DOHH2 (cell line): ENCODE measurements around the gene MRAP2.

Experiments
- H3F3A ChIP-seq: fragments of 200-600 bp; sonication (generic), shearing (Covaris generic); 2 replicates; pipeline ENCODE4 v1.6.0; 2016; ENCODE audit warnings: antibody characterized with exemption, mild to moderate bottlenecking; ENCODE audit not compliant: control insufficient read depth, insufficient read depth
- H3K27ac ChIP-seq: fragments of 200-600 bp; sonication (generic); 2 replicates; pipeline ENCODE4 v1.5.1; 2014; ENCODE audit warnings: low read depth, mild to moderate bottlenecking, low read length, moderate library complexity
- H3K27me3 ChIP-seq: fragments of 200-600 bp; sonication (generic); 2 replicates; pipeline ENCODE4 v1.6.1; 2014; ENCODE audit warnings: mild to moderate bottlenecking, low read length, mixed read lengths; ENCODE audit not compliant: control insufficient read depth
- H3K36me3 ChIP-seq: fragments of 200-600 bp; sonication (generic); 2 replicates; pipeline ENCODE4 v1.6.1; 2014; ENCODE audit warnings: mild to moderate bottlenecking, low read length, moderate library complexity, mixed read lengths; ENCODE audit not compliant: control insufficient read depth
- H3K4me1 ChIP-seq: fragments of 200-600 bp; sonication (generic); 2 replicates; pipeline ENCODE4 v1.6.1; 2014; ENCODE audit warnings: mild to moderate bottlenecking, low read length, mixed read lengths; ENCODE audit not compliant: control insufficient read depth
- H3K4me2 ChIP-seq: fragments of 200-600 bp; sonication (generic); 2 replicates; pipeline ENCODE4 v1.6.0; 2014; ENCODE audit warnings: mild to moderate bottlenecking, low read length, moderate library complexity
- H3K4me3 ChIP-seq: fragments of 200-600 bp; sonication (generic); 2 replicates; pipeline ENCODE4 v1.5.1; 2014; ENCODE audit warnings: mild to moderate bottlenecking, low read length, mixed read lengths
- H3K79me2 ChIP-seq: fragments of 200-600 bp; sonication (generic); 2 replicates; pipeline ENCODE4 v1.6.1; 2014; ENCODE audit warnings: mild to moderate bottlenecking, low read length, mixed read lengths; ENCODE audit not compliant: control insufficient read depth
- H3K9me2 ChIP-seq: fragments of 200-600 bp; sonication (generic); replicated peaks from 2 replicates; pipeline ENCODE4 v1.6.1; 2014; ENCODE audit warnings: mild to moderate bottlenecking, low read length, mixed read lengths; ENCODE audit not compliant: control insufficient read depth
- H3K9me3 ChIP-seq: fragments of 200-600 bp; sonication (generic); 2 replicates; pipeline ENCODE4 v1.6.1; 2014; ENCODE audit warnings: antibody characterized with exemption, low read length, mixed read lengths; ENCODE audit not compliant: control insufficient read depth, insufficient read depth
- H4K20me1 ChIP-seq: fragments of 200-600 bp; sonication (generic); 2 replicates; pipeline ENCODE4 v1.6.0; 2014; ENCODE audit warnings: low read depth, mild to moderate bottlenecking, antibody characterized with exemption, low read length, moderate library complexity; ENCODE audit not compliant: control insufficient read depth, insufficient read depth
- CTCF ChIP-seq: fragments of 200-600 bp; sonication (generic); IDR thresholded peaks from one replicate; pipeline ENCODE4 v1.5.1; 2014; ENCODE audit warnings: antibody characterized with exemption, mild to moderate bottlenecking, low read depth, low read length; ENCODE audit not compliant: poor library complexity, severe bottlenecking
- EZH2phosphoT487 ChIP-seq: fragments of 200-600 bp; sonication (generic); IDR thresholded peaks from 2 replicates; pipeline ENCODE4 v1.6.1; 2017; ENCODE audit warnings: borderline replicate concordance, mild to moderate bottlenecking, antibody characterized with exemption, low read length, moderate library complexity, mixed read lengths

The MRAP2 gene

GRCh38 chr6:84013354-84013753 is 20.2 kb upstream of the MRAP2 start:
- Histone ChIP-seq H3K79me2 (no peaks in the 10 kb centered on the region), H3K27me3 (no peaks in the 10 kb centered on the region), H3K4me2 (no peak overlapping the region), H3K4me1 (no peaks in the 10 kb centered on the region), H3K9me3 (no peaks in the 10 kb centered on the region), H3K27ac (no peak overlapping the region), H4K20me1 (no peaks in the 10 kb centered on the region), H3K9me2 (no peaks in the 10 kb centered on the region), H3F3A (no peaks in the 10 kb centered on the region), H3K4me3 (no peak overlapping the region), H3K36me3 (no peaks in the 10 kb centered on the region)
- no peak for TF ChIP-seq EZH2phosphoT487
- TF ChIP-seq CTCF = no peak

- no peaks in the 10 kb centered on the region for H3F3A ChIP-seq
- no peaks in the 10 kb centered on the region for H3K4me1 ChIP-seq
- H3K36me3 ChIP-seq = no peaks in the 10 kb centered on the region
- no peaks in the 10 kb centered on the region for H3K79me2 ChIP-seq
- no peaks in the 10 kb centered on the region for H4K20me1 ChIP-seq
- no peak overlapping the region for H3K27ac ChIP-seq
- no peak overlapping the region for H3K4me2 ChIP-seq
- H3K4me3 ChIP-seq = no peak overlapping the region
- no peaks in the 10 kb centered on the region for H3K27me3 ChIP-seq
- TF ChIP-seq CTCF = no peak
- TF ChIP-seq EZH2phosphoT487 = no peak
- H3K9me2 ChIP-seq = no peaks in the 10 kb centered on the region
- H3K9me3 ChIP-seq = no peaks in the 10 kb centered on the region
These were observed 19.6 kb upstream of the MRAP2 start for GRCh38 chr6:84013931-84014330.

- Histone ChIP-seq H3K4me1 (no peaks in the 10 kb centered on the region), H3K79me2 (no peaks in the 10 kb centered on the region), H3K4me2 (no peak overlapping the region), H3K4me3 (no peak overlapping the region), H3K36me3 (no peaks in the 10 kb centered on the region), H3K27me3 (no peaks in the 10 kb centered on the region), H3K9me2 (no peaks in the 10 kb centered on the region), H3K9me3 (no peaks in the 10 kb centered on the region), H4K20me1 (no peaks in the 10 kb centered on the region), H3K27ac (no peak overlapping the region), H3F3A (no peaks in the 10 kb centered on the region)
- TF ChIP-seq EZH2phosphoT487 = no peak
- TF ChIP-seq CTCF = no peak
These were observed 17.5 kb upstream of the MRAP2 start for GRCh38 chr6:84016029-84016428.
